Trophoblast cell (in vitro differentiated cells and primary cell): ENCODE measurements around the gene DDR2.

Source experiments
- DNase-seq, 2 donors: peaks; one replicate each; pipeline ENCODE4 v3.0.0-alpha.2; 2016
- H2AFZ ChIP-seq: 2 replicates; pipeline ENCODE4 v1.6.1; 2013; ENCODE audit warnings: low read length, moderate library complexity, mild to moderate bottlenecking; ENCODE audit not compliant: insufficient read depth, poor library complexity
- H2AK5ac ChIP-seq: 2 replicates; pipeline ENCODE4 v1.6.1; 2013; ENCODE audit warnings: mild to moderate bottlenecking, low read length
- H2BK120ac ChIP-seq: 2 replicates; pipeline ENCODE4 v1.6.1; 2013; ENCODE audit warnings: low read length, mild to moderate bottlenecking, moderate library complexity; ENCODE audit not compliant: insufficient read depth, poor library complexity
- H2BK12ac ChIP-seq: 2 replicates; pipeline ENCODE4 v1.6.1; 2013; ENCODE audit warnings: mild to moderate bottlenecking, low read length, moderate library complexity
- H2BK5ac ChIP-seq: 2 replicates; pipeline ENCODE4 v1.6.1; 2013; ENCODE audit warnings: low read length, low read depth, moderate library complexity, mild to moderate bottlenecking; ENCODE audit not compliant: poor library complexity
- H3K14ac ChIP-seq: 2 replicates; pipeline ENCODE4 v1.6.1; 2013; ENCODE audit warnings: mild to moderate bottlenecking, low read length
- H3K18ac ChIP-seq: 2 replicates; pipeline ENCODE4 v1.6.1; 2013; ENCODE audit warnings: mild to moderate bottlenecking, low read length
- H3K23ac ChIP-seq: 2 replicates; pipeline ENCODE4 v1.6.1; 2013; ENCODE audit warnings: low read length
- H3K27ac ChIP-seq: 2 replicates; pipeline ENCODE4 v1.5.1; 2013; ENCODE audit warnings: low read depth, mild to moderate bottlenecking, inconsistent platforms, low read length, moderate library complexity
- H3K27me3 ChIP-seq: 2 replicates; pipeline ENCODE4 v1.6.1; 2013; ENCODE audit warnings: inconsistent platforms, mild to moderate bottlenecking, low read length, moderate library complexity; ENCODE audit not compliant: insufficient read depth
- H3K36me3 ChIP-seq, 2 experiments: 1 replicate in 1 of 2; 2 replicates in 1 of 2; pipeline ENCODE4 v1.6.1; 2013; ENCODE audit warnings: low read length in 2 of 2, mild to moderate bottlenecking in 2 of 2, moderate library complexity in 1 of 2; ENCODE audit not compliant: insufficient read depth in 2 of 2, control insufficient read depth in 1 of 2
- H3K4ac ChIP-seq: 2 replicates; pipeline ENCODE4 v1.6.1; 2013; ENCODE audit warnings: low read depth, mild to moderate bottlenecking, low read length, moderate library complexity
- H3K4me1 ChIP-seq, 2 experiments: 1 replicate in 1 of 2; 2 replicates in 1 of 2; pipeline ENCODE4 v1.6.1; 2013; ENCODE audit warnings: low read length in 2 of 2, mild to moderate bottlenecking in 2 of 2, moderate library complexity in 1 of 2; ENCODE audit not compliant: insufficient read depth in 2 of 2, control insufficient read depth in 1 of 2
- H3K4me2 ChIP-seq: 2 replicates; pipeline ENCODE4 v1.6.1; 2013; ENCODE audit warnings: inconsistent platforms, mild to moderate bottlenecking, low read length, moderate library complexity
- H3K4me3 ChIP-seq: 2 replicates; pipeline ENCODE4 v1.5.1; 2013; ENCODE audit warnings: mild to moderate bottlenecking, low read depth, low read length, inconsistent platforms
- H3K79me1 ChIP-seq: one replicate; pipeline ENCODE4 v1.6.1; 2013; ENCODE audit warnings: low read length
- H3K79me2 ChIP-seq: 2 replicates; pipeline ENCODE4 v1.6.1; 2013; ENCODE audit warnings: low read length, mild to moderate bottlenecking; ENCODE audit not compliant: control insufficient read depth, insufficient read depth, poor library complexity
- H3K9ac ChIP-seq: 2 replicates; pipeline ENCODE4 v1.6.1; 2013; ENCODE audit warnings: mild to moderate bottlenecking, low read length
- H3K9me3 ChIP-seq: 2 replicates; pipeline ENCODE4 v1.6.1; 2013; ENCODE audit warnings: low read depth, mild to moderate bottlenecking, control low read depth, inconsistent platforms, low read length; ENCODE audit not compliant: insufficient read depth
- H4K12ac ChIP-seq: 2 replicates; pipeline ENCODE4 v1.6.1; 2013; ENCODE audit warnings: low read depth, mild to moderate bottlenecking, low read length, moderate library complexity
- H4K8ac ChIP-seq: 2 replicates; pipeline ENCODE4 v1.6.1; 2013; ENCODE audit warnings: low read depth, mild to moderate bottlenecking, low read length, moderate library complexity
- H4K91ac ChIP-seq: one replicate; pipeline ENCODE4 v1.6.1; 2013; ENCODE audit warnings: low read depth, mild to moderate bottlenecking, low read length, moderate library complexity
- WGBS: extraction: QIAGEN DNeasy Blood & Tissue Kit; methylation state at CpG from one replicate; pipeline ENCODE4 v1.1.7; 2013; ENCODE audit warnings: missing lambda C conversion rate; ENCODE audit not compliant: insufficient read length, insufficient coverage; ENCODE audit errors: extremely low coverage; 5-methylcytosine and 5-hydroxymethylcytosine counted together

Gene DDR2

DNA sequence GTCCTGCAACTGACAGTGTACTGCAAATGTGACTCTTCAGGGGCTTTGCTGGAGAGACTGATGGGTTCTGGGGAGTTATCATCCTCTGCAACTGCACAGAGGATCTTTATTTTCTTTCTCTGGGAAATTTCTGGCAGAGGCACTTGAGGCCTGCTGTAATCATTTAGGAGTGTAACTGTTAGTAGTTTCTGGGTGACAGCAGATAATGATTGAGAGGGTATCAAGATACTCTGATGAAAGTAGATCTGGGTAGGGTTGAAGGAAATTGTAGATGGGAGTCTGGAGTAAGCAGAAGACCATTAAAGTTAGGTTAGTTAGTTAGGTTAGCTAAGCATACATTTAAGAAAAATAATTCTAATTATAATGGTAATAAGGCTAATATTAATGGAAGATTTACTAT lies 11.0 kb upstream of the DDR2 start:
- H3K79me1 ChIP-seq, result no peaks in the 10 kb centered on the region
- no peak overlapping the region for H3K23ac ChIP-seq
- H3K4me2 ChIP-seq, result no peak overlapping the region
- no peak overlapping the region for H3K4me3 ChIP-seq
- peaks cover 1% of the 10 kb centered on the region in 2 experiments for H3K4me1 ChIP-seq
- no peak overlapping the region for H2AK5ac ChIP-seq
- H3K27me3 ChIP-seq, result no peaks in the 10 kb centered on the region
- no peak overlapping the region for H2BK120ac ChIP-seq
- H2BK5ac ChIP-seq, result no peak overlapping the region
- H3K18ac ChIP-seq, result no peak overlapping the region
- H3K27ac ChIP-seq, result no peak overlapping the region
- H3K9me3 ChIP-seq, result no peaks in the 10 kb centered on the region
- no peak overlapping the region for H4K12ac ChIP-seq
- H3K14ac ChIP-seq, result no peak overlapping the region
- H3K9ac ChIP-seq, result no peak overlapping the region
- no peak overlapping the region for H3K4ac ChIP-seq
- no peak overlapping the region for H4K91ac ChIP-seq
- H2AFZ ChIP-seq, result no peak overlapping the region
- H3K36me3 ChIP-seq, result no peaks in the 10 kb centered on the region
- no peaks in the 10 kb centered on the region for H3K79me2 ChIP-seq
- no peak overlapping the region for H4K8ac ChIP-seq
- no peak overlapping the region for H2BK12ac ChIP-seq
- DNase-seq, result no peak

DNA sequence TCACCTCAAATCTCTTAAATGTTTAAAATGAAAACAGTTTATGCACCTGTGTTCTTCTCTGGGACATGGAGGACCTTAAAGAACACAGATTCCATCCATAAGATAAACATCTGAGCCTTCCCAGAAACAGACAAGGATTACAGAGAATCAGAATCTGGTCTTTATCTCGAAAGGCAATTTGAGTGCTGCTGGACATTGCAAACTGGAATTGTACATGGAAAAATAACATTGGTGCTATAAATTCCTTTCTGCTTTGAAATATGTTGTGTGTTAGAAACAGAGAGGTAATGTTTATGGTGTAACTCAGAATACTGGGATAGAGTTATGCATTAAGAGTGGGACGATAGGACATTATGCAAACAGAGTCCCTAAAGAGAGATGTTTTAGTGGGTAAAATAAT lies 6.6 kb upstream of the DDR2 start:
- H3K27me3 ChIP-seq, result no peaks in the 10 kb centered on the region
- H3K4me2 ChIP-seq, result no peak overlapping the region
- H3K9me3 ChIP-seq, result no peaks in the 10 kb centered on the region
- no peak overlapping the region for H4K8ac ChIP-seq
- no peak overlapping the region for H2BK5ac ChIP-seq
- H2AFZ ChIP-seq, result no peak overlapping the region
- no peak overlapping the region for H4K91ac ChIP-seq
- no peak overlapping the region for H3K23ac ChIP-seq
- no peak overlapping the region for H4K12ac ChIP-seq
- H3K36me3 ChIP-seq, result no peaks in the 10 kb centered on the region
- H3K4me1 ChIP-seq, result peaks cover 2% of the 10 kb centered on the region in 2 experiments
- no CpG with 5 or more reads among the region's 2 CpGs for WGBS
- no peak overlapping the region for H3K4ac ChIP-seq
- H3K18ac ChIP-seq, result no peak overlapping the region
- no peak overlapping the region for H3K4me3 ChIP-seq
- H2AK5ac ChIP-seq, result no peak overlapping the region
- H3K9ac ChIP-seq, result no peak overlapping the region
- H2BK120ac ChIP-seq, result no peak overlapping the region
- no peaks in the 10 kb centered on the region for H3K79me1 ChIP-seq
- H3K14ac ChIP-seq, result no peak overlapping the region
- H3K79me2 ChIP-seq, result no peaks in the 10 kb centered on the region
- no peak for DNase-seq
- H3K27ac ChIP-seq, result no peak overlapping the region
- H2BK12ac ChIP-seq, result no peak overlapping the region

DNA sequence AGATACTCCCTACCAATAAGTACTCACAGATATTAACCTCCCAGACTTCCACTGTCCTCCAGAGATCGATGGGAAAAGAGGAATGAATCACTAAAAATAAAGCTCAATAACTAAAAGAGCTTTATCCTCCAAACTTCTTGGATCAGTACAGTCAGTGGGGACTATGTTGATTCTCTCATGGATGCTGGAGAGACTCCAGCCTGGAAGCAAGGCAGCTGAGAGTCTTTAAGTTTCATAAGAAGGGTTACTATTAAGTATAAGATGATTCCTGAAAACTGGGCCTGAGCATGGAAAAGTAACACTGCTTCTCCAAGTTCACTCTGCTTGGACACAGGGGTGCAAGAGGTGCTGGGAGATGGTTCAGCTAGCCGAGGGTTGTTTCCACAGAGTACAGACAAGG lies 6.2 kb upstream of the DDR2 start:
- H3K4me3 ChIP-seq, result no peak overlapping the region
- no peak overlapping the region for H2BK120ac ChIP-seq
- H4K8ac ChIP-seq, result no peak overlapping the region
- no peak overlapping the region for H3K9ac ChIP-seq
- H2BK5ac ChIP-seq, result no peak overlapping the region
- no peak overlapping the region for H3K23ac ChIP-seq
- no peaks in the 10 kb centered on the region for H3K79me2 ChIP-seq
- peaks cover 2% of the 10 kb centered on the region in 2 experiments for H3K4me1 ChIP-seq
- H3K4ac ChIP-seq, result no peak overlapping the region
- H4K91ac ChIP-seq, result no peak overlapping the region
- H3K27ac ChIP-seq, result no peak overlapping the region
- H3K14ac ChIP-seq, result no peak overlapping the region
- no peak overlapping the region for H3K18ac ChIP-seq
- no peak overlapping the region for H3K4me2 ChIP-seq
- no CpG with 5 or more reads among the region's 2 CpGs for WGBS
- H2AFZ ChIP-seq, result no peak overlapping the region
- no peaks in the 10 kb centered on the region for H3K36me3 ChIP-seq
- no peak overlapping the region for H2AK5ac ChIP-seq
- H2BK12ac ChIP-seq, result peak overlapping the region; percentile 85
- DNase-seq, result no peak
- H4K12ac ChIP-seq, result no peak overlapping the region
- no peaks in the 10 kb centered on the region for H3K79me1 ChIP-seq
- H3K9me3 ChIP-seq, result no peaks in the 10 kb centered on the region
- no peaks in the 10 kb centered on the region for H3K27me3 ChIP-seq

DNA sequence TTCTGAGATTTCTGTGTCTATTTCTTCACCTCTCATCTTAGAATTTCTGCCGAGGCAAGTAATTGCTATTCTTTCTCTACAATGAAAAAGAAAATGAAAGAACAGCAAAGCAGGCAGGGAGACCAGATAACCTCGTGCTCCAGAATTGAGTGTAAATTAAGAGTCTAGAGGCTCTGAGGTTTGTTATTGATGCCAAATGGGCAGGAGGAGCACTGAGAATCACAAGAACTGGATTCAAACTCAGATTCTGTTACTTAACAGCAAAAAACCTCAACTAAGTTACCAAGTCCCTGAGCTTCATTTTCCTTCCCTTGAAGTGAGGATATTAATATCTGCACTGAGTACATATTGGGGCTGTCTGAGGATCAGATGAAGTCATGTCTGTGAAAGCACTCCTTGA lies 5.5 kb upstream of the DDR2 start:
- DNase-seq, result no peak
- no peaks in the 10 kb centered on the region for H3K36me3 ChIP-seq
- no peak overlapping the region for H3K4ac ChIP-seq
- no peak overlapping the region for H2BK5ac ChIP-seq
- H3K4me3 ChIP-seq, result no peak overlapping the region
- no peaks in the 10 kb centered on the region for H3K79me2 ChIP-seq
- H3K27me3 ChIP-seq, result no peaks in the 10 kb centered on the region
- no CpG with 5 or more reads among the region's 2 CpGs for WGBS
- H3K27ac ChIP-seq, result no peak overlapping the region
- H3K14ac ChIP-seq, result no peak overlapping the region
- H2AFZ ChIP-seq, result no peak overlapping the region
- H3K79me1 ChIP-seq, result no peaks in the 10 kb centered on the region
- no peak overlapping the region for H2BK120ac ChIP-seq
- H3K9ac ChIP-seq, result no peak overlapping the region
- H2AK5ac ChIP-seq, result no peak overlapping the region
- no peak overlapping the region for H3K23ac ChIP-seq
- no peak overlapping the region for H2BK12ac ChIP-seq
- H3K18ac ChIP-seq, result no peak overlapping the region
- no peaks in the 10 kb centered on the region for H3K9me3 ChIP-seq
- peaks cover 4 to 5% of the 10 kb centered on the region in 2 experiments for H3K4me1 ChIP-seq
- H4K8ac ChIP-seq, result no peak overlapping the region
- no peak overlapping the region for H4K91ac ChIP-seq
- H4K12ac ChIP-seq, result no peak overlapping the region
- H3K4me2 ChIP-seq, result no peak overlapping the region
